ENCODE measurements around the gene GJB2. TPM values are rescaled to one million over a fixed set of nuclear protein-coding genes. Genes with fewer than 3 reads are reported as not detected.

Gene GJB2
- total and polyA plus RNA-seq, 2 of the 8 experiments (the other 6 are each of a cell fraction or from before 2014, with no cell fraction given), result 0.20 to 0.21 TPM

DNA sequence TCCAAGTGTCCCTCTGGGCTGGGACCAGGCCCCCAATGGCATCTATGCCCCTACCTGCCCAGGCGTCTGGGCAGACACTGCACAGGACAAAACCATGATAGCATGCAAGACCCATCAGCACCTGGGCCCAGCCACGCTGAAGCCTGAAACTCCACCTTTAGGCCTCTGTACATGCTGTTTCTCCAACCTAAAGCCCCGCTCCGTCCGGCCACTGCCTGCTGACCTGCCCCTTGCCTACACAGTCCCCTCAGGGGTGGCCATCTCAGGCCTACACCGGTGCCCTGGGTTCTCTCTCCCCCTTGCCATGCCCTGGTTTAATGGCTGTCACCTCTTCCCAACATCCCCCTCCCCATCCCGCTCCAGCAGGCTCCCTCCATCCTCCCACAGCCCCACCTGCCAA is 47.2 kb downstream of the GJB2 start:
- POLR2A ChIA-PET (ENCODE audit: partially characterized antibody), result no interaction called here
- no peak overlapping the region for H3K9ac ChIP-seq (replicated peaks in 1 of 4; ENCODE audit: extremely low read depth in 1 of 4, low read depth in 3 of 4, low read length in 3 of 4)
- H4K91ac ChIP-seq (replicated peaks; ENCODE audit: insufficient read length, low read length), result no peak overlapping the region
- H3K4me3 ChIP-seq (ENCODE audit: extremely low read depth in 1 of 4, insufficient read depth in 2 of 4, low read depth in 3 of 4, low read length in 4 of 4), result no peak overlapping the region
- no peaks in the 10 kb centered on the region for H4K20me1 ChIP-seq (replicated peaks in 1 of 2; ENCODE audit: control insufficient read depth in 1 of 2, insufficient read depth in 2 of 2, low read length in 2 of 2)
- CTCF ChIA-PET (ENCODE audit: partially characterized antibody), result interaction anchor here (2.3 kb wide), 1 partner anchor 18 kb away, joined by 6 read pairs; no protein-coding TSS in a partner anchor
- H2BK20ac ChIP-seq (ENCODE audit: low read length), result no peak overlapping the region
- no peaks in the 10 kb centered on the region; a peak in 1 of 7 replicates for H3K4me1 ChIP-seq (replicated peaks in 1 of 4; ENCODE audit: control insufficient read depth in 3 of 4, insufficient read depth in 4 of 4, low read length in 3 of 4)
- no peak overlapping the region for H3K27ac ChIP-seq (ENCODE audit: low read depth, low read length)
- H3K14ac ChIP-seq (ENCODE audit: insufficient read length), result no peak overlapping the region
- no peak overlapping the region for H2BK15ac ChIP-seq (ENCODE audit: low read length)
- H2AFZ ChIP-seq (ENCODE audit: low read length), result no peak overlapping the region
- H3K23ac ChIP-seq (ENCODE audit: insufficient read length), result no peak overlapping the region
- peaks cover 0 to 4% (median 1%) of the 10 kb centered on the region in 4 experiments; a peak in 3 of 7 replicates for H3K27me3 ChIP-seq (replicated peaks in 1 of 4; ENCODE audit: control insufficient read depth in 3 of 4, extremely low read depth in 1 of 4, insufficient read depth in 3 of 4, low read length in 3 of 4)
- H2BK120ac ChIP-seq (replicated peaks; ENCODE audit: low read depth, low read length), result no peak overlapping the region
- H3K56ac ChIP-seq (replicated peaks; ENCODE audit: insufficient read length, low read depth, low read length), result no peak overlapping the region
- H3K9me3 ChIP-seq (ENCODE audit: insufficient read depth in 2 of 2, low read depth in 1 of 2, low read length in 1 of 2), result no peaks in the 10 kb centered on the region
- no peaks in the 10 kb centered on the region for H3K23me2 ChIP-seq (ENCODE audit: low read depth, low read length)
- TF ChIP-seq CHD2 (IDR thresholded peaks at IDR 0.05; ENCODE audit: low read length), result no peak
- TF ChIP-seq FOSL1 (IDR thresholded peaks at IDR 0.05; ENCODE audit: insufficient read depth, low read depth, low read length), result no peak
- TF ChIP-seq RFX5 (IDR thresholded peaks at IDR 0.05; ENCODE audit: borderline replicate concordance, low read depth, low read length), result no peak
- no peak for TF ChIP-seq SRF (IDR thresholded peaks at IDR 0.05; ENCODE audit: low read depth, low read length)
- TF ChIP-seq PHF8 (conservative IDR thresholded peaks at IDR 0.05; ENCODE audit: low read depth, low read length), result no peak
- no peak for TF ChIP-seq CREB1 (IDR thresholded peaks at IDR 0.05)
- no peak for TF ChIP-seq SIX5 (IDR thresholded peaks at IDR 0.05; ENCODE audit: low read depth, low read length)
- no peak for TF ChIP-seq POU5F1 (IDR thresholded peaks at IDR 0.05; ENCODE audit: low read depth, low read length)
- no peak for TF ChIP-seq SIRT6 (IDR thresholded peaks at IDR 0.05; ENCODE audit: low read length)
- H4K8ac ChIP-seq (ENCODE audit: extremely low read depth, insufficient read depth, low read length), result no peak overlapping the region
- no peak overlapping the region for H3K18ac ChIP-seq (ENCODE audit: extremely low read depth, low read length)
- no peak overlapping the region for H4K5ac ChIP-seq (ENCODE audit: insufficient read length, low read depth, low read length)
- H2BK12ac ChIP-seq (ENCODE audit: low read depth, low read length), result no peak overlapping the region
- H2BK5ac ChIP-seq (ENCODE audit: low read depth, low read length), result no peak overlapping the region
- FAIRE-seq (no peak), DNase-seq (ENCODE audit: low read depth in 1 of 2, low spot score in 2 of 2) (peak in 1 of 2 experiments; percentile 41)
- H2AK5ac ChIP-seq (ENCODE audit: low read depth, low read length), result no peak overlapping the region
- H3K4ac ChIP-seq (replicated peaks; ENCODE audit: insufficient read length, low read depth, low read length), result no peak overlapping the region
- no peak overlapping the region for H3K4me2 ChIP-seq (ENCODE audit: insufficient read depth in 1 of 2, low read depth in 2 of 2, low read length in 2 of 2)
- WGBS, 2 experiments (ENCODE audit: extremely low coverage in 1 of 2, insufficient coverage in 1 of 2, insufficient read length in 1 of 2, insufficient replicate concordance in 2 of 2, low coverage in 1 of 2, low lambda C conversion rate in 2 of 2, missing lambda C conversion rate in 1 of 2), result 78% methylated on average over 7 of the region's 7 CpGs; no CpG with 5 or more reads in 1 of the 2 experiments
- H3K36me3 ChIP-seq (ENCODE audit: control insufficient read depth in 2 of 4, insufficient read depth in 4 of 4, low read length in 3 of 4), result no peaks in the 10 kb centered on the region
- no peaks in the 10 kb centered on the region for H3K79me1 ChIP-seq (ENCODE audit: low read depth, low read length)
- no peaks in the 10 kb centered on the region for H3K79me2 ChIP-seq (ENCODE audit: control insufficient read depth in 1 of 2, insufficient read depth in 2 of 2, low read length in 2 of 2)
